Liver (tissue), 2 donors: Measurements from ENCODE around the gene THADA.

ENCODE experiments used
- TF ChIP-seq, protein P1 (sequence below): IDR thresholded peaks from 2 replicates; pipeline ENCODE4 v1.6.1; 2016; ENCODE audit warnings: antibody characterized with exemption
- TF ChIP-seq, protein P2 (sequence below): fragments of 150-350 bp; IDR thresholded peaks from 2 replicates; pipeline ENCODE4 v1.5.1; 2017; ENCODE audit warnings: improper control_type of control experiment, low read depth, low read length; ENCODE audit not compliant: missing input control
- donor health status: healthy.

- TF ChIP-seq, protein P1, sequence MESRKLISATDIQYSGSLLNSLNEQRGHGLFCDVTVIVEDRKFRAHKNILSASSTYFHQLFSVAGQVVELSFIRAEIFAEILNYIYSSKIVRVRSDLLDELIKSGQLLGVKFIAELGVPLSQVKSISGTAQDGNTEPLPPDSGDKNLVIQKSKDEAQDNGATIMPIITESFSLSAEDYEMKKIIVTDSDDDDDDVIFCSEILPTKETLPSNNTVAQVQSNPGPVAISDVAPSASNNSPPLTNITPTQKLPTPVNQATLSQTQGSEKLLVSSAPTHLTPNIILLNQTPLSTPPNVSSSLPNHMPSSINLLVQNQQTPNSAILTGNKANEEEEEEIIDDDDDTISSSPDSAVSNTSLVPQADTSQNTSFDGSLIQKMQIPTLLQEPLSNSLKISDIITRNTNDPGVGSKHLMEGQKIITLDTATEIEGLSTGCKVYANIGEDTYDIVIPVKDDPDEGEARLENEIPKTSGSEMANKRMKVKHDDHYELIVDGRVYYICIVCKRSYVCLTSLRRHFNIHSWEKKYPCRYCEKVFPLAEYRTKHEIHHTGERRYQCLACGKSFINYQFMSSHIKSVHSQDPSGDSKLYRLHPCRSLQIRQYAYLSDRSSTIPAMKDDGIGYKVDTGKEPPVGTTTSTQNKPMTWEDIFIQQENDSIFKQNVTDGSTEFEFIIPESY: no peak
- TF ChIP-seq, protein P2, sequence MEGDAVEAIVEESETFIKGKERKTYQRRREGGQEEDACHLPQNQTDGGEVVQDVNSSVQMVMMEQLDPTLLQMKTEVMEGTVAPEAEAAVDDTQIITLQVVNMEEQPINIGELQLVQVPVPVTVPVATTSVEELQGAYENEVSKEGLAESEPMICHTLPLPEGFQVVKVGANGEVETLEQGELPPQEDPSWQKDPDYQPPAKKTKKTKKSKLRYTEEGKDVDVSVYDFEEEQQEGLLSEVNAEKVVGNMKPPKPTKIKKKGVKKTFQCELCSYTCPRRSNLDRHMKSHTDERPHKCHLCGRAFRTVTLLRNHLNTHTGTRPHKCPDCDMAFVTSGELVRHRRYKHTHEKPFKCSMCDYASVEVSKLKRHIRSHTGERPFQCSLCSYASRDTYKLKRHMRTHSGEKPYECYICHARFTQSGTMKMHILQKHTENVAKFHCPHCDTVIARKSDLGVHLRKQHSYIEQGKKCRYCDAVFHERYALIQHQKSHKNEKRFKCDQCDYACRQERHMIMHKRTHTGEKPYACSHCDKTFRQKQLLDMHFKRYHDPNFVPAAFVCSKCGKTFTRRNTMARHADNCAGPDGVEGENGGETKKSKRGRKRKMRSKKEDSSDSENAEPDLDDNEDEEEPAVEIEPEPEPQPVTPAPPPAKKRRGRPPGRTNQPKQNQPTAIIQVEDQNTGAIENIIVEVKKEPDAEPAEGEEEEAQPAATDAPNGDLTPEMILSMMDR: no peak
Measured at GRCh38 chr2:43455296-43455695, 140.5 kb downstream of the THADA start.
